ENCODE measurements around the gene CLK3. TPM values are rescaled to one million over a fixed set of nuclear protein-coding genes. Genes with fewer than 3 reads are reported as not detected.

Gene CLK3
- total RNA-seq, 1 donor from 2014 or later: 92.0 TPM

- DNase-seq (ENCODE audit: low read depth): no peak
Measured at GRCh38 chr15:74603026-74603788, 12.4 kb upstream of the CLK3 start.

GRCh38 chr15:74603789-74604705 is 11.6 kb upstream of the CLK3 start:
- DNase-seq (ENCODE audit: low read depth): no peak

- no peak for DNase-seq (ENCODE audit: low read depth)
Measured at GRCh38 chr15:74604983-74605794, 10.4 kb upstream of the CLK3 start.

- no peak for DNase-seq (ENCODE audit: low read depth)
Measured at GRCh38 chr15:74605795-74606150, 9.9 kb upstream of the CLK3 start.

- DNase-seq (ENCODE audit: low read depth): no peak
Measured at GRCh38 chr15:74608786-74609185, 6.8 kb upstream of the CLK3 start.

GRCh38 chr15:74609938-74610301 is 5.7 kb upstream of the CLK3 start:
- DNase-seq (ENCODE audit: low read depth): no peak

GRCh38 chr15:74610302-74610951 is 5.2 kb upstream of the CLK3 start:
- no peak for DNase-seq (ENCODE audit: low read depth)

GRCh38 chr15:74611341-74611740 is 4.3 kb upstream of the CLK3 start:
- DNase-seq (ENCODE audit: low read depth): no peak

GRCh38 chr15:74611834-74612233 is 3.8 kb upstream of the CLK3 start:
- no peak for DNase-seq (ENCODE audit: low read depth)

- no peak for DNase-seq (ENCODE audit: low read depth)
Measured at GRCh38 chr15:74612677-74613076, 3.0 kb upstream of the CLK3 start.

- DNase-seq (ENCODE audit: low read depth): no peak
Measured at GRCh38 chr15:74613089-74613952, 2.3 kb upstream of the CLK3 start.

GRCh38 chr15:74613953-74614743 is 1.5 kb upstream of the CLK3 start:
- DNase-seq (ENCODE audit: low read depth): no peak

GRCh38 chr15:74614744-74615507 is 710 bp upstream of the CLK3 start:
- peak; percentile 16 for DNase-seq (ENCODE audit: low read depth)

GRCh38 chr15:74616366-74616939 is 817 bp downstream of the CLK3 start:
- peak; percentile 58 for DNase-seq (ENCODE audit: low read depth)

- DNase-seq (ENCODE audit: low read depth): no peak
Measured at GRCh38 chr15:74616996-74617395, 1.4 kb downstream of the CLK3 start.

- DNase-seq (ENCODE audit: low read depth): no peak
Measured at GRCh38 chr15:74618841-74619596, 3.4 kb downstream of the CLK3 start.

- no peak for DNase-seq (ENCODE audit: low read depth)
Measured at GRCh38 chr15:74619916-74620635, 4.4 kb downstream of the CLK3 start.
